Measurements from ENCODE around the gene WDFY4. TPM values are rescaled to one million over a fixed set of nuclear protein-coding genes. Genes with fewer than 3 reads are reported as not detected.

WDFY4 gene
- total RNA-seq, 3 donors from 2014 or later: 2.3 to 7.0 (median 5.8) TPM

DNA sequence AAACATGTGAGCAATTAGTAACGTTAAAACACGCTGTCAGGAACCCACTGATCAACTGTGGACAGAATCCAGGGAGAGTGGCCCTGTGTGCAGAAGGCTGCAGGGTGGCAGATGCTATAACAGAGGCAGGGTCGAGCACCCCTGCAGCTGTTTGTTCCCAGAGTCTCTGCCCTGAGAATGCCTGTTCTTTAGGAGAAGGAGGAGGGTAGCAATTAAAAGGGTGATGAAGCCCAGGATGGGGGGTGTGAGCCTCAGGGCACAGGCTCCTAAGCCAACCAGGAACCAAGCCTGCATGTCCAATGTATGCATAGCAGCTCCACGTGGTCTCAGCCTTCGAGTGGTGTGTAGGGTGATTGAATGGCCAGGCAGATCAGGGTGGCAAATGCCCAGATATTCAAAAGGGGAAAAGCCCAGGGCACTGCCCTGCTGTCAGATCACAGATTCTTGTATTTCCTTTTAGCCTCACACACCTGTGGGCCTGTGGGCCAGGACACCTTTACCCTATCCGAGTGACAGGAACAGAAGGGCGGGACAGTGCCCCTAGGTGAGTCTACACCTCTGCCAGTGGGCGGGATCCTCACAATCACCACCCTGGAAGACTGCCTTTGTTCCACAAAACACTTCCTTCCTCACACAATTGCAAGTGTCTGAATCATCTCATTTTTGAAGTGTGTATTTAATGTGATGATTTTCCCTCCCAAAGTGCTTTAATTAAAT lies 7.3 kb downstream of the WDFY4 start:
- no peaks in the 10 kb centered on the region for H3K9me3 ChIP-seq
- intact Hi-C loops (cut with DNase I; ENCODE audit: low total_unique reads): no loop called here

DNA sequence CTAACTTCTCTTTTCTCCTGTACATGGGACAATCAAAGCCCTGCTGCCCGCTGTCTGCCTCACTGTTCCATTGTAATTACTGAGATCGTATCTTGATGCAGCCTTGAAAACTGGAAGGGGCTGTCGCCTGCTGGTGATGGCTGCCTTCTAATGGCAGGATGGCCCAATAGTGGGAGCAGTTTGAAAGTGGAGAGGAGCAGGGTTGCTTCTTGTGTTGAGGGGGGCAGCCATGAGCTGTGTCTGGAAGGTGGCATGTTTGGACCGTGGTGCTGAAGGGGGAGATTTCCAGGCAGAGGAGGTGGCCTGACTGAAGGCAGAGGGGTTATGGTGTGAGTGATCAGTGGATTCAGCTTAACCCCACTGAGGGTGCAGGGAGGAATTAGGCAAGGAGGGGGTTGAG lies 8.1 kb downstream of the WDFY4 start:
- Histone ChIP-seq H3K9me3 (no peaks in the 10 kb centered on the region), H3K4me1 (no peaks in the 10 kb centered on the region), H3K27me3 (no peaks in the 10 kb centered on the region), H3K36me3 (no peaks in the 10 kb centered on the region), H3K4me3 (no peak overlapping the region), H3K27ac (no peak overlapping the region)
- DNase-seq (ENCODE audit: low spot score in 2 of 2): no peak
- TF ChIP-seq, protein P1, sequence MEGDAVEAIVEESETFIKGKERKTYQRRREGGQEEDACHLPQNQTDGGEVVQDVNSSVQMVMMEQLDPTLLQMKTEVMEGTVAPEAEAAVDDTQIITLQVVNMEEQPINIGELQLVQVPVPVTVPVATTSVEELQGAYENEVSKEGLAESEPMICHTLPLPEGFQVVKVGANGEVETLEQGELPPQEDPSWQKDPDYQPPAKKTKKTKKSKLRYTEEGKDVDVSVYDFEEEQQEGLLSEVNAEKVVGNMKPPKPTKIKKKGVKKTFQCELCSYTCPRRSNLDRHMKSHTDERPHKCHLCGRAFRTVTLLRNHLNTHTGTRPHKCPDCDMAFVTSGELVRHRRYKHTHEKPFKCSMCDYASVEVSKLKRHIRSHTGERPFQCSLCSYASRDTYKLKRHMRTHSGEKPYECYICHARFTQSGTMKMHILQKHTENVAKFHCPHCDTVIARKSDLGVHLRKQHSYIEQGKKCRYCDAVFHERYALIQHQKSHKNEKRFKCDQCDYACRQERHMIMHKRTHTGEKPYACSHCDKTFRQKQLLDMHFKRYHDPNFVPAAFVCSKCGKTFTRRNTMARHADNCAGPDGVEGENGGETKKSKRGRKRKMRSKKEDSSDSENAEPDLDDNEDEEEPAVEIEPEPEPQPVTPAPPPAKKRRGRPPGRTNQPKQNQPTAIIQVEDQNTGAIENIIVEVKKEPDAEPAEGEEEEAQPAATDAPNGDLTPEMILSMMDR (IDR thresholded peaks at IDR 0.05): no peak
- TF ChIP-seq POLR2AphosphoS5 (IDR thresholded peaks at IDR 0.05): no peak
- TF ChIP-seq POLR2A (IDR thresholded peaks at IDR 0.05): no peak
- intact Hi-C loops (cut with DNase I; ENCODE audit: low total_unique reads): no loop called here

More for the DNA sequence above, 7.3 kb downstream of the WDFY4 start:
- Histone ChIP-seq H3K4me3 (no peak overlapping the region), H3K27me3 (no peaks in the 10 kb centered on the region), H3K36me3 (no peaks in the 10 kb centered on the region), H3K27ac (no peak overlapping the region), H3K4me1 (no peaks in the 10 kb centered on the region)
- no peak for DNase-seq (ENCODE audit: low spot score in 2 of 2)
- TF ChIP-seq, protein P1 (IDR thresholded peaks at IDR 0.05): no peak
- TF ChIP-seq POLR2AphosphoS5 (IDR thresholded peaks at IDR 0.05) (no peak), POLR2A (IDR thresholded peaks at IDR 0.05) (no peak)

DNA sequence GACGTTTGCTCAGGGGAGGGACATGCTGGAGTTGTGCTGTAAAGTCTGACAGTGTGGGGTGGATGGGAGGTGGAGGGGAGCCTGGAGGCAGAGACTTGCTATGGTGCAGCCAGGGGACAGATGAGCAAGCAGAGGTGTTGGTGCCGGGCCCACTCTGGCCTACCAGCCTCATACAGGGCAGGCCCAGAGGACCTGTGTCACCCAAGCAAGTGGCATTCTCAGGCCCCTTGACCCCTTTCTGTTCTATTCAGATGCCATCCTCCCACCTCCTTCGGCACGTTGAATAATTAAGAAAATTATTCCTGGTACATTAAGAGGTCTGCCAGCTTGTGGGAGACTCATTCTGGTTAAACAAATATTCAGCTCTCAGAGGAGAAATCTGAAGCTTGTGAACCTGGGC lies 8.5 kb downstream of the WDFY4 start:
- intact Hi-C loops (cut with DNase I; ENCODE audit: low total_unique reads): no loop called here
- no peaks in the 10 kb centered on the region for H3K36me3 ChIP-seq
- no peaks in the 10 kb centered on the region for H3K9me3 ChIP-seq
- no peaks in the 10 kb centered on the region for H3K4me1 ChIP-seq
- no peak for DNase-seq (ENCODE audit: low spot score in 2 of 2)
- H3K4me3 ChIP-seq: no peak overlapping the region
- TF ChIP-seq POLR2AphosphoS5 (IDR thresholded peaks at IDR 0.05): no peak
- TF ChIP-seq, protein P1 (IDR thresholded peaks at IDR 0.05): no peak
- H3K27ac ChIP-seq: no peak overlapping the region
- H3K27me3 ChIP-seq: no peaks in the 10 kb centered on the region

DNA sequence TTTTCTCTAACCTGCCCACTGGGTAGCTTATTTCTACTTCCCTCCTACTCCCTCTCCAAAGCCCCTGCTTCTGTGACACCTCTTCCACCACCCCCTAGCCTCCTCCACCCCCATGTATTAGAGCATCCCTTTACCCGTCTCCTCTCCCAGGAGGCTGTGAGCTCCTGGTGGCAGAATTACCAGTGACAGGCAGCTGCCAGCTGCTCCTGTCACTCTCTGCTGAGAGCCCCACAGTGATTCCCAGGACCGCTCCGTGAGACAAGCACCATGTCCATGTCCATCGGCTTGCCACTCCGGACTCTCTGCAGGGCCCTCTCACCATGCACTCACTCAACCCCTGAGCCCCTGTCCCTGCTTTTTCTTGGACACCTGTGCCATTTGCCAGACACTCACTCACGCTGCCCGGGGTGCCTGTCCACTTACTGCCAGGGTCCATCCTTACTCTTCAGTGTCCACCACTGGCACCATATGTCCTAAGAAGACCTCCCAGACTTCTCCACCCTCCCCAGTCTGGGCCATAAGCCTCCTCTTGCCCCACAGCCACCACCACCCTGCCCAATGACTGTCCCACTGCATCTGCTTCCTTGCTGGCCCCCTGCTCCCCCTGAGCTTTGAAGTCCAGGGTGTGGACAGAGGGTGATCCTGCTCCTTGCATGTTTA lies 9.8 kb downstream of the WDFY4 start:
- no peak for DNase-seq (ENCODE audit: low spot score in 2 of 2)
- H3K4me3 ChIP-seq: no peak overlapping the region
- H3K36me3 ChIP-seq: no peaks in the 10 kb centered on the region
- no peaks in the 10 kb centered on the region for H3K27me3 ChIP-seq
- H3K9me3 ChIP-seq: no peaks in the 10 kb centered on the region
- no peak overlapping the region for H3K27ac ChIP-seq
- intact Hi-C loops (cut with DNase I; ENCODE audit: low total_unique reads): no loop called here
- TF ChIP-seq, protein P1 (IDR thresholded peaks at IDR 0.05): no peak
- TF ChIP-seq POLR2AphosphoS5 (IDR thresholded peaks at IDR 0.05): no peak
- TF ChIP-seq POLR2A (IDR thresholded peaks at IDR 0.05): no peak
- no peaks in the 10 kb centered on the region for H3K4me1 ChIP-seq

Data from breast epithelium (tissue), 4 donors.